ENCODE data around the gene SEMA4C. TPM values are rescaled to one million over a fixed set of nuclear protein-coding genes. Genes with fewer than 3 reads are reported as not detected.

SEMA4C gene
- total and polyA plus RNA-seq, 2 of the 4 experiments (the other 2 are of a cell fraction): 15.8 to 24.3 TPM

- Histone ChIP-seq H2BK15ac (ENCODE audit: low read depth, low read length) (no peak overlapping the region), H2AFZ (replicated peaks; ENCODE audit: low read length, poor library complexity) (no peak overlapping the region), H3K14ac (replicated peaks; ENCODE audit: low read depth, low read length) (no peak overlapping the region), H2AK5ac (ENCODE audit: low read depth, low read length) (no peak overlapping the region), H3K56ac (ENCODE audit: extremely low read depth, insufficient read depth, low read length) (no peak overlapping the region), H3K9me3 (ENCODE audit: control insufficient read depth, insufficient read depth, low read length) (no peaks in the 10 kb centered on the region), H4K20me1 (ENCODE audit: insufficient read depth, low read length) (peaks cover 39% of the 10 kb centered on the region), H3K18ac (ENCODE audit: low read depth, low read length) (no peak overlapping the region), H3K27me3 (ENCODE audit: control insufficient read depth, insufficient read depth, low read length) (no peaks in the 10 kb centered on the region), H3K79me1 (ENCODE audit: low read depth in 1 of 2, low read length in 2 of 2) (peaks cover 5 to 54% of the 10 kb centered on the region in 2 experiments), H3K4me3 (ENCODE audit: insufficient read depth, low read depth, low read length) (no peak overlapping the region), H4K8ac (ENCODE audit: low read depth in 2 of 2, low read length in 2 of 2) (no peak overlapping the region), H2AK9ac (replicated peaks; ENCODE audit: low read depth, low read length, poor library complexity) (no peak overlapping the region), H4K91ac (ENCODE audit: insufficient read depth, low read depth, low read length) (no peak overlapping the region), H3K9ac (ENCODE audit: low read depth, low read length) (no peak overlapping the region), H3K27ac (ENCODE audit: insufficient read depth, low read length) (no peak overlapping the region), H2BK5ac (ENCODE audit: low read depth, low read length, poor library complexity, severe bottlenecking) (no peak overlapping the region), H2BK20ac (ENCODE audit: low read depth, low read length) (no peak overlapping the region), H3K9me1 (ENCODE audit: insufficient read depth, low read length) (no peaks in the 10 kb centered on the region), H3K4me2 (ENCODE audit: low read depth, low read length) (no peak overlapping the region), H2BK120ac (ENCODE audit: low read depth, low read length) (no peak overlapping the region), H3K23ac (ENCODE audit: low read depth, low read length) (no peak overlapping the region), H3K4ac (ENCODE audit: low read depth, low read length) (no peak overlapping the region), H4K5ac (ENCODE audit: low read depth, low read length) (no peak overlapping the region), H3K4me1 (ENCODE audit: control insufficient read depth, insufficient read depth, low read length) (peaks cover 10% of the 10 kb centered on the region; the same call in 1 of the 2 replicates), H3K36me3 (ENCODE audit: control insufficient read depth, insufficient read depth, low read length) (peaks cover 67% of the 10 kb centered on the region)
- in situ Hi-C loops (cut with MboI; ENCODE audit: low sequenced_read_pairs) (loop anchor here (25.0 kb wide), 1 partner anchor 249 kb away; the partner anchor contains the start of gene ANKRD36), intact Hi-C loops (cut with micrococcal nuclease) (no loop called here), dilution Hi-C loops (cut with HindIII; ENCODE audit: low sequenced_read_pairs, unreplicated experiment) (no loop called here)
- BruUV-seq (replicated peaks): no TSS peak
- CTCF ChIA-PET: no interaction called here
- no peak for DNase-seq
- POLR2A ChIA-PET (ENCODE audit: unreplicated experiment): no interaction called here
- ATAC-seq (ENCODE audit: low read depth): no peak
- 98% methylated on average over 9 of the region's 19 CpGs; no CpG with 5 or more reads in 1 of the 2 experiments for WGBS, 2 experiments (ENCODE audit: extremely low coverage in 2 of 2, insufficient read length in 1 of 2)
- no peak for TF ChIP-seq MAZ (IDR thresholded peaks at IDR 0.05; ENCODE audit: borderline replicate concordance, low read depth, low read length)
- no peak for TF ChIP-seq ELK1 (IDR thresholded peaks at IDR 0.05; ENCODE audit: borderline replicate concordance, low read depth, low read length)
- no peak for TF ChIP-seq RFX5 (IDR thresholded peaks at IDR 0.05; ENCODE audit: low read depth, low read length)
- no peak for TF ChIP-seq BHLHE40 (IDR thresholded peaks at IDR 0.05; ENCODE audit: low read depth, low read length)
- no peak for TF ChIP-seq RAD21 (IDR thresholded peaks at IDR 0.05; ENCODE audit: low read length)
- TF ChIP-seq CHD1 (IDR thresholded peaks at IDR 0.05; ENCODE audit: low read depth, low read length): no peak
- TF ChIP-seq CTCF (conservative IDR thresholded peaks at IDR 0.05; ENCODE audit: low read depth, low read length): no peak
- no peak for TF ChIP-seq RCOR1 (IDR thresholded peaks at IDR 0.05; ENCODE audit: insufficient replicate concordance, low read length)
- no peak for TF ChIP-seq CEBPB (IDR thresholded peaks at IDR 0.05; ENCODE audit: low read depth, low read length)
- no peak for TF ChIP-seq POLR2A (IDR thresholded peaks at IDR 0.05; ENCODE audit: low read depth, low read length)
- TF ChIP-seq FOS (IDR thresholded peaks at IDR 0.05; ENCODE audit: low read depth, low read length): no peak
- TF ChIP-seq MAFK (IDR thresholded peaks at IDR 0.05; ENCODE audit: low read depth, low read length): no peak
- TF ChIP-seq USF2 (IDR thresholded peaks at IDR 0.05; ENCODE audit: low read depth, low read length): no peak
- no peak for TF ChIP-seq SMC3 (IDR thresholded peaks at IDR 0.05; ENCODE audit: low read depth, low read length)
- TF ChIP-seq NFE2L2 (IDR thresholded peaks at IDR 0.05; ENCODE audit: low read depth, low read length): no peak
Observed at GRCh38 chr2:96863575-96864342, 6.1 kb downstream of the SEMA4C start.
